Heart left ventricle (tissue), 13 donors: ENCODE measurements around the gene TYMP.
"Not testable (repeated sequence)": the region's sequence is repeated elsewhere in the genome, so short reads cannot be mapped to it uniquely, and the experiment has no call there.

Experiments
- CTCF ChIP-seq, 12 donors: fragments of 200-600 bp; sonication (generic) in 4 of 12; IDR thresholded peaks; one replicate each; pipeline versions ENCODE4 v1.5.0 to v1.8.0; 2018 to 2022; ENCODE audit warnings: antibody characterized with exemption in 12 of 12, mild to moderate bottlenecking in 5 of 12
- POLR2A ChIP-seq, 2 donors: fragments of 450-650 bp; IDR thresholded peaks; one replicate each; pipeline ENCODE4 v1.6.1; 2017; ENCODE audit warnings: antibody characterized with exemption in 2 of 2, mild to moderate bottlenecking in 2 of 2, moderate library complexity in 2 of 2
- donor health status: ischemic (EF 13 %, LVEDD 7.1; RV severe dilation, severe dysfunction).
- donor health status: DM: no; HTN: yes; CAD: no.
- donor health status: DM: no; HTN: no; CAD: no.
- donor health status: ischemic (EF 25% LVEDD 6.9; RV normal size, moderate dysfunction).
- donor health status: ischemic (EF 25% LVEDD 5.7; RV mildly dilated, moderate dysfunction).
- donor health status: ischemic (EF 35%, LVEDD 5.7; RV mildly dilated, moderate dysfunction).
- donor health status: nonischemic (EF 11% LVEDD 7.7; RV severe dilation, severe dysfunction).
- donor health status: DM: yes; HTN: yes; CAD: no.
- donor health status: PGD.
- donor health status: ischemic (EF 29% LVEDD 5.4; RV normal size, mild dysfunction).
- donor health status: nonischemic (EF 23%, LVEDD 6.1; RV moderate dilation, normal function).

GRCh38 chr22:50520184-50520583, 9.6 kb downstream of the TYMP start:
- not testable (repeated sequence) for TF ChIP-seq CTCF, POLR2A (IDR thresholded peaks at IDR 0.05)
